Vagina (tissue), 2 donors: ENCODE data around the gene GRM4. TPM values are rescaled to one million over a fixed set of nuclear protein-coding genes. Genes with fewer than 3 reads are reported as not detected.
"Not testable (repeated sequence)": the region's sequence is repeated elsewhere in the genome, so short reads cannot be mapped to it uniquely, and the experiment has no call there.

Experiments
- DNase-seq, 2 donors: peaks; one replicate each; pipeline ENCODE4 v3.0.0-alpha.2; 2017; ENCODE audit errors: extremely low spot score in 2 of 2
- H3K27ac ChIP-seq: fragments of 200-600 bp; sonication (generic); one replicate; pipeline ENCODE4 v1.5.1; 2019
- H3K27me3 ChIP-seq: fragments of 200-600 bp; sonication (generic); one replicate; pipeline ENCODE4 v1.5.1; 2019
- H3K36me3 ChIP-seq, 2 donors: fragments of 200-600 bp; sonication (generic); one replicate each; pipeline ENCODE4 v1.5.1; 2017 to 2019
- H3K4me1 ChIP-seq: fragments of 200-600 bp; sonication (generic); one replicate; pipeline ENCODE4 v1.5.1; 2019
- H3K4me3 ChIP-seq, 2 donors: fragments of 200-600 bp; sonication (generic); 1 replicate in 1 of 2; 2 replicates in 1 of 2; pipeline ENCODE4 v1.5.1; 2016 to 2019
- H3K9me3 ChIP-seq: fragments of 200-600 bp; sonication (generic); one replicate; pipeline ENCODE4 v1.5.1; 2019
- CTCF ChIP-seq, 3 experiments: fragments of 450-650 bp in 2 of 3; fragments of 200-600 bp in 1 of 3; sonication (generic) in 1 of 3; IDR thresholded peaks; one replicate each; pipeline ENCODE4 v1.5.1; 2017 to 2019; ENCODE audit warnings: antibody characterized with exemption in 3 of 3, mild to moderate bottlenecking in 2 of 3, moderate library complexity in 2 of 3
- POLR2A ChIP-seq, 2 donors: fragments of 450-650 bp; IDR thresholded peaks; one replicate each; pipeline ENCODE4 v1.6.1; 2017; ENCODE audit warnings: antibody characterized with exemption in 2 of 2, mild to moderate bottlenecking in 2 of 2, moderate library complexity in 2 of 2
- POLR2AphosphoS5 ChIP-seq, 2 donors: sonication (generic); formaldehyde crosslinking; IDR thresholded peaks; one replicate each; pipeline ENCODE4 v1.9.0; 2017; ENCODE audit warnings: antibody characterized with exemption in 2 of 2, mild to moderate bottlenecking in 2 of 2, low read depth in 1 of 2; ENCODE audit not compliant: insufficient read depth in 1 of 2
- intact Hi-C: fragments of 100-400 bp; cut with DNase I; formaldehyde crosslinking; loops from one replicate; pipeline ENCODE4 v1.15.1; 2023
- total RNA-seq: library from RNA; depleted of rRNA; stranded (reverse); fragments of >200 nt; gene quantifications from one replicate; pipeline ENCODE4 v1.2.3, GENCODE V29; 2016

GRM4 gene
- not detected for total RNA-seq

- peaks cover 25% of the 10 kb centered on the region for H3K4me1 ChIP-seq
- H3K4me3 ChIP-seq: peak within 1 kb of the TSS; percentile 29 to 50
- peaks cover 7% of the 10 kb centered on the region for H3K27me3 ChIP-seq
- intact Hi-C loops: loop anchor here (2.0 to 10.0 kb wide), 2 partner anchors 69 to 561 kb away; partner anchors contain the start of gene BAK1
- TF ChIP-seq POLR2AphosphoS5 (IDR thresholded peaks at IDR 0.05; ENCODE audit: insufficient read depth in 1 of 2, low read depth in 1 of 2) (no peak), CTCF (IDR thresholded peaks at IDR 0.05) (no peak), POLR2A (IDR thresholded peaks at IDR 0.05) (no peak)
- no peak within 1 kb of the TSS for H3K27ac ChIP-seq
- H3K9me3 ChIP-seq: no peaks in the 10 kb centered on the region
- DNase-seq: no peak
- no peaks in the 10 kb centered on the region for H3K36me3 ChIP-seq
Measured at GRCh38 chr6:34146021-34146782, at the start of gene GRM4. TSS of gene GRM4 (minus strand) at chr6:34146087. CDS start at chr6:34133496, 12,591 bp downstream.

GRCh38 chr6:34194772-34195171 lies 48.9 kb upstream of the GRM4 start:
- intact Hi-C loops: loop anchor here (10.0 kb wide), 1 partner anchor 220 kb away; no protein-coding TSS in a partner anchor
- no peaks in the 10 kb centered on the region for H3K36me3 ChIP-seq
- no peak for TF ChIP-seq POLR2AphosphoS5 (IDR thresholded peaks at IDR 0.05; ENCODE audit: insufficient read depth in 1 of 2, low read depth in 1 of 2)
- no peak for TF ChIP-seq CTCF (IDR thresholded peaks at IDR 0.05)
- TF ChIP-seq POLR2A (IDR thresholded peaks at IDR 0.05): no peak

GRCh38 chr6:34190504-34191122 lies 44.7 kb upstream of the GRM4 start:
- H3K36me3 ChIP-seq: no peaks in the 10 kb centered on the region
- H3K27me3 ChIP-seq: no peaks in the 10 kb centered on the region
- no peaks in the 10 kb centered on the region for H3K4me1 ChIP-seq
- no peak overlapping the region for H3K4me3 ChIP-seq
- no peaks in the 10 kb centered on the region for H3K9me3 ChIP-seq
- TF ChIP-seq CTCF (IDR thresholded peaks at IDR 0.05) (no peak), POLR2A (IDR thresholded peaks at IDR 0.05) (no peak), POLR2AphosphoS5 (IDR thresholded peaks at IDR 0.05; ENCODE audit: insufficient read depth in 1 of 2, low read depth in 1 of 2) (no peak)
- intact Hi-C loops: loop anchor here (10.0 kb wide), 1 partner anchor 224 kb away; no protein-coding TSS in a partner anchor
- peak in 1 of 2 donors; percentile 70 for DNase-seq
- no peak overlapping the region for H3K27ac ChIP-seq

More at GRCh38 chr6:34194772-34195171, 48.9 kb upstream of the GRM4 start:
- Histone ChIP-seq H3K27ac (no peak overlapping the region), H3K9me3 (no peaks in the 10 kb centered on the region), H3K4me1 (peaks cover 10% of the 10 kb centered on the region), H3K27me3 (no peaks in the 10 kb centered on the region), H3K4me3 (no peak overlapping the region)
- no peak for DNase-seq

- no peak for TF ChIP-seq POLR2AphosphoS5 (IDR thresholded peaks at IDR 0.05; ENCODE audit: insufficient read depth in 1 of 2, low read depth in 1 of 2)
- TF ChIP-seq CTCF (IDR thresholded peaks at IDR 0.05): no peak
- TF ChIP-seq POLR2A (IDR thresholded peaks at IDR 0.05): no peak
- no peak overlapping the region for H3K27ac ChIP-seq
- H3K36me3 ChIP-seq: no peaks in the 10 kb centered on the region
- H3K4me3 ChIP-seq: no peak overlapping the region
- H3K27me3 ChIP-seq: no peaks in the 10 kb centered on the region
- no peaks in the 10 kb centered on the region for H3K4me1 ChIP-seq
- no peak for DNase-seq
- no peaks in the 10 kb centered on the region for H3K9me3 ChIP-seq
- intact Hi-C loops: loop anchor here (10.0 kb wide), 1 partner anchor 225 kb away; no protein-coding TSS in a partner anchor
Measured at GRCh38 chr6:34189806-34190503, 44.1 kb upstream of the GRM4 start.

- H3K4me3 ChIP-seq, H3K9me3 ChIP-seq, H3K36me3 ChIP-seq, H3K27ac ChIP-seq, intact Hi-C loops, H3K4me1 ChIP-seq, H3K27me3 ChIP-seq, DNase-seq: not testable (repeated sequence)
Measured at GRCh38 chr6:34184726-34185125, 38.8 kb upstream of the GRM4 start.
